Prostate gland (tissue), 2 donors: ENCODE measurements around the gene PHF20. TPM values are rescaled to one million over a fixed set of nuclear protein-coding genes. Genes with fewer than 3 reads are reported as not detected.
"Not testable (repeated sequence)": the region's sequence is repeated elsewhere in the genome, so short reads cannot be mapped to it uniquely, and the experiment has no call there.

Experiments used
- DNase-seq: peaks from one replicate; pipeline ENCODE4 v3.0.0-alpha.2; 2019; ENCODE audit warnings: low spot score
- H3K27ac ChIP-seq, 2 donors: fragments of 200-600 bp; sonication (generic); 2 replicates each; pipeline ENCODE4 v1.5.1; 2017 to 2019
- H3K27me3 ChIP-seq: fragments of 200-600 bp; sonication (generic); replicated peaks from 2 replicates; pipeline ENCODE4 v1.5.1; 2019; ENCODE audit not compliant: insufficient read depth
- H3K36me3 ChIP-seq, 2 donors: fragments of 200-600 bp; sonication (generic); 1 replicate in 1 of 2; 2 replicates in 1 of 2; pipeline versions ENCODE4 v1.5.1 to v1.8.1; 2017 to 2019
- H3K4me1 ChIP-seq: fragments of 200-600 bp; sonication (generic); replicated peaks from 2 replicates; pipeline ENCODE4 v1.5.1; 2019
- H3K4me3 ChIP-seq, 2 donors: fragments of 200-600 bp; sonication (generic); 2 replicates each; pipeline ENCODE4 v1.5.1; 2017 to 2019
- H3K9me3 ChIP-seq: fragments of 200-600 bp; sonication (generic); 2 replicates; pipeline ENCODE4 v1.5.1; 2017
- POLR2A ChIP-seq: fragments of 450-650 bp; IDR thresholded peaks from one replicate; pipeline ENCODE4 v1.6.1; 2016; ENCODE audit warnings: antibody characterized with exemption, mild to moderate bottlenecking
- POLR2AphosphoS5 ChIP-seq: sonication (generic); formaldehyde crosslinking; IDR thresholded peaks from one replicate; pipeline ENCODE4 v1.6.1; 2017; ENCODE audit warnings: antibody characterized with exemption
- WGBS: methylation state at CpG from one replicate; pipeline ENCODE4 v1.1.5; 2018; 5-methylcytosine and 5-hydroxymethylcytosine counted together
- intact Hi-C: fragments of 100-400 bp; cut with DNase I; formaldehyde crosslinking; loops from one replicate; pipeline ENCODE4 v1.14.2; 2022
- total RNA-seq, 2 donors: library from RNA; depleted of rRNA; stranded (reverse); fragments of >200 nt; gene quantifications; one replicate each; pipeline ENCODE4 v1.1.0, GENCODE V29; 2016
- TF ChIP-seq, protein P1 (sequence below), 4 experiments: fragments of 200-600 bp in 2 of 4; fragments of 450-650 bp in 2 of 4; sonication (generic) in 2 of 4; IDR thresholded peaks; 1 replicate in 3 of 4; 2 replicates in 1 of 4; pipeline ENCODE4 v1.5.1; 2016 to 2019; ENCODE audit warnings: antibody characterized with exemption in 4 of 4, mild to moderate bottlenecking in 2 of 4, moderate library complexity in 2 of 4

The PHF20 gene
- total RNA-seq, 2 donors from 2014 or later, result 34.7 to 61.1 TPM

DNA sequence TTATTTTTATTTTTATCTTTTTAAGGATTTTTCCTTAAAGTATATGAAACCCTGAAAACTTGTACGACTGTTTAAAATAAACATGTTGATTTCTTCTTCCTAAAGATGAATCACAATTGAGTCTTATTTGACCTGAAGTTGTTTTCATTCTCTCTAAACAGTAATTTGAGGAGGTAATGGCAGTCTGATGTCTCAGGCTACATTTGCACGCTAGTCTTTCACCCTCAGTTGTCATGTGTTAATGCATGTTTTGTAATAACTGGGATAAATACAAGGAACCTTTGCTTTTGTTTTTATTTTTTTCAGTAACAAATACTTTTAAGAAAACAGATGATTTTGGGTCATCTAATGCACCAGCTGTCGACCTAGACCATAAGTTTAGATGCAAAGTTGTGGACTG lies 127.2 kb downstream of the PHF20 start:
- no peaks in the 10 kb centered on the region for H3K9me3 ChIP-seq
- no peak for TF ChIP-seq POLR2AphosphoS5
- TF ChIP-seq POLR2A, result no peak
- TF ChIP-seq, protein P1, sequence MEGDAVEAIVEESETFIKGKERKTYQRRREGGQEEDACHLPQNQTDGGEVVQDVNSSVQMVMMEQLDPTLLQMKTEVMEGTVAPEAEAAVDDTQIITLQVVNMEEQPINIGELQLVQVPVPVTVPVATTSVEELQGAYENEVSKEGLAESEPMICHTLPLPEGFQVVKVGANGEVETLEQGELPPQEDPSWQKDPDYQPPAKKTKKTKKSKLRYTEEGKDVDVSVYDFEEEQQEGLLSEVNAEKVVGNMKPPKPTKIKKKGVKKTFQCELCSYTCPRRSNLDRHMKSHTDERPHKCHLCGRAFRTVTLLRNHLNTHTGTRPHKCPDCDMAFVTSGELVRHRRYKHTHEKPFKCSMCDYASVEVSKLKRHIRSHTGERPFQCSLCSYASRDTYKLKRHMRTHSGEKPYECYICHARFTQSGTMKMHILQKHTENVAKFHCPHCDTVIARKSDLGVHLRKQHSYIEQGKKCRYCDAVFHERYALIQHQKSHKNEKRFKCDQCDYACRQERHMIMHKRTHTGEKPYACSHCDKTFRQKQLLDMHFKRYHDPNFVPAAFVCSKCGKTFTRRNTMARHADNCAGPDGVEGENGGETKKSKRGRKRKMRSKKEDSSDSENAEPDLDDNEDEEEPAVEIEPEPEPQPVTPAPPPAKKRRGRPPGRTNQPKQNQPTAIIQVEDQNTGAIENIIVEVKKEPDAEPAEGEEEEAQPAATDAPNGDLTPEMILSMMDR (IDR thresholded peaks at IDR 0.05), result no peak
- H3K4me3 ChIP-seq, result no peak overlapping the region
- H3K27ac ChIP-seq, result no peak overlapping the region
- DNase-seq, result no peak
- H3K27me3 ChIP-seq, result no peaks in the 10 kb centered on the region
- no peaks in the 10 kb centered on the region for H3K4me1 ChIP-seq
- intact Hi-C loops, result no loop called here
- WGBS, result 92% methylated on average over 3 of the region's 3 CpGs
- no peaks in the 10 kb centered on the region for H3K36me3 ChIP-seq

DNA sequence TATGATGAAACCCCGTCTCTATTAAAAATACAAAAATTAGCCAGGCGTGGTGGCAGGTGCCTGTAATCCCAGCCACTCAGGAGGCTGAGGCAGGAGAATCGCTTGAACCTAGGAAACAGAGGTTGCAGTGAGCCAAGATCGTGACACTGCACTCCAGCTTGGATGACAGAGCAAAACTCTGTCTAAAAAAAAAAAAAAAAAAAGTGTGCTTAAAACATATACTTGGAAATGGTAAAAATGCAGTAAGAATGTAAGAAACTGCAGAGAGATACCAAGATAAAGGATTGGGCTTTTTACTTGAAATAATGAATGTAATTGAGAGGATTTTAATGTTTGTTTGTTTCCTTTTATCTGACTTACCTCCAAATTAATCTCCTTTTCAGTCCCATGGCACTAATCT lies 129.4 kb downstream of the PHF20 start:
- H3K9me3 ChIP-seq, H3K27ac ChIP-seq, H3K4me3 ChIP-seq, H3K27me3 ChIP-seq, H3K36me3 ChIP-seq, DNase-seq, intact Hi-C loops, H3K4me1 ChIP-seq: not testable (repeated sequence)
- 95% methylated on average over 4 of the region's 4 CpGs for WGBS

GRCh38 chr20:35901678-35902544 lies 130.1 kb downstream of the PHF20 start:
- TF ChIP-seq, protein P1 (IDR thresholded peaks at IDR 0.05), result no peak
- TF ChIP-seq POLR2A (no peak), POLR2AphosphoS5 (no peak)
- Histone ChIP-seq H3K27ac (no peak overlapping the region), H3K4me1 (no peaks in the 10 kb centered on the region), H3K36me3 (no peaks in the 10 kb centered on the region), H3K4me3 (no peak overlapping the region), H3K27me3 (no peaks in the 10 kb centered on the region), H3K9me3 (no peaks in the 10 kb centered on the region)
- intact Hi-C loops, result no loop called here
- no peak for DNase-seq
- WGBS, result 89% methylated on average over 4 of the region's 4 CpGs

GRCh38 chr20:35902545-35902941 lies 130.7 kb downstream of the PHF20 start:
- 99% methylated on average over 3 of the region's 3 CpGs for WGBS
- TF ChIP-seq POLR2A (no peak), POLR2AphosphoS5 (no peak)
- TF ChIP-seq, protein P1 (IDR thresholded peaks at IDR 0.05), result no peak
- Histone ChIP-seq H3K4me3 (no peak overlapping the region), H3K27me3 (no peaks in the 10 kb centered on the region), H3K9me3 (no peaks in the 10 kb centered on the region), H3K36me3 (no peaks in the 10 kb centered on the region), H3K27ac (no peak overlapping the region), H3K4me1 (no peaks in the 10 kb centered on the region)
- no peak for DNase-seq
- intact Hi-C loops, result no loop called here

GRCh38 chr20:35903843-35904242 lies 132.0 kb downstream of the PHF20 start:
- Histone ChIP-seq H3K4me3 (no peak overlapping the region), H3K27ac (no peak overlapping the region), H3K27me3 (no peaks in the 10 kb centered on the region), H3K4me1 (no peaks in the 10 kb centered on the region), H3K9me3 (no peaks in the 10 kb centered on the region), H3K36me3 (no peaks in the 10 kb centered on the region)
- intact Hi-C loops, result no loop called here
- DNase-seq, result no peak
- WGBS, result 81% methylated on average over 3 of the region's 3 CpGs
- TF ChIP-seq POLR2A, result no peak
- TF ChIP-seq POLR2AphosphoS5, result no peak
- TF ChIP-seq, protein P1 (IDR thresholded peaks at IDR 0.05), result no peak
